Muscle layer of duodenum (tissue), 2 donors: Measurements from ENCODE around the gene ENO2.
"Not testable (repeated sequence)": the region's sequence is repeated elsewhere in the genome, so short reads cannot be mapped to it uniquely, and the experiment has no call there.

Experiments
- H3K27ac ChIP-seq: one replicate; pipeline ENCODE4 v1.7.0; 2013; ENCODE audit warnings: mild to moderate bottlenecking, low read length
- H3K27me3 ChIP-seq: one replicate; pipeline ENCODE4 v1.7.0; 2013; ENCODE audit warnings: low read depth, mild to moderate bottlenecking, control low read depth, low read length
- H3K36me3 ChIP-seq, 2 donors: one replicate each; pipeline ENCODE4 v1.7.0; 2013; ENCODE audit warnings: low read length in 2 of 2, control low read depth in 1 of 2, mild to moderate bottlenecking in 1 of 2; ENCODE audit not compliant: insufficient read depth in 2 of 2, control insufficient read depth in 1 of 2
- H3K4me1 ChIP-seq, 2 donors: one replicate each; pipeline ENCODE4 v1.7.0; 2013; ENCODE audit warnings: low read length in 2 of 2, mild to moderate bottlenecking in 2 of 2, control low read depth in 1 of 2, moderate library complexity in 1 of 2; ENCODE audit not compliant: insufficient read depth in 2 of 2, control insufficient read depth in 1 of 2
- H3K4me3 ChIP-seq, 2 donors: one replicate each; pipeline ENCODE4 v1.7.0; 2013; ENCODE audit warnings: low read length in 2 of 2, low read depth in 1 of 2, mild to moderate bottlenecking in 1 of 2
- H3K9me3 ChIP-seq, 2 donors: one replicate each; pipeline ENCODE4 v1.7.0; 2013; ENCODE audit warnings: low read length in 2 of 2, control low read depth in 1 of 2, mild to moderate bottlenecking in 1 of 2; ENCODE audit not compliant: control insufficient read depth in 1 of 2
- donor health status: healthy.

The ENO2 gene

GRCh38 chr12:6914246-6914946 is at the start of gene ENO2:
Gene ENO2 (plus strand): TSS chr12:6914580. CDS start chr12:6915833, 1,253 bp downstream.
- Histone ChIP-seq H3K4me1 (peaks cover 0 to 12% of the 10 kb centered on the region in 2 donors), H3K27ac (peak within 1 kb of the TSS; percentile 16)

DNA sequence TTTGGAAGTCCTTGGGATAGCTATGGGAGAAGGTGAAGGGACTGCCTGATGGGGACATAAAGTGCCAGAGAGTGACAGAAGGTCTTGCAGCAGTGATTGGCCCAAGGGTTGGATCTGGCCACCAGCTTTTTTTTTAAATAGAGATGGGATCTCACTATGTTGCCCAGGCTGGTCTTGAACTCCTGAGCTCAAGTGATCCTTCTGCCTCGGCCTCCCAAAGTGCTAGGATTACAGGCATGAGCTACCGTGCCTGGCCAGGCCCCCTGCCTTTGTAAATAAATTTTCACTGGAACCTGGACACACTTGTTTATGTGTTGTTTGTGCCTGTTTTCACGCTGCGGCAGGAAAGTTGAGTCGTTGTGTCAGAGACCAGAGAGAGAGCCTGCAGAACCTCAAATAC is 49.1 kb upstream of the ENO2 start:
- H3K36me3 ChIP-seq, result peaks cover 42 to 59% of the 10 kb centered on the region in 2 donors
- H3K27ac ChIP-seq, H3K9me3 ChIP-seq, H3K27me3 ChIP-seq, H3K4me3 ChIP-seq: not testable (repeated sequence)
- peaks cover 9 to 27% of the 10 kb centered on the region in 2 donors for H3K4me1 ChIP-seq

More at GRCh38 chr12:6914246-6914946, at the start of gene ENO2:
- Histone ChIP-seq H3K36me3 (peaks cover 1 to 16% of the 10 kb centered on the region in 2 donors), H3K9me3 (no peaks in the 10 kb centered on the region), H3K27me3 (no peaks in the 10 kb centered on the region), H3K4me3 (peak within 1 kb of the TSS; percentile 64 to 71)

DNA sequence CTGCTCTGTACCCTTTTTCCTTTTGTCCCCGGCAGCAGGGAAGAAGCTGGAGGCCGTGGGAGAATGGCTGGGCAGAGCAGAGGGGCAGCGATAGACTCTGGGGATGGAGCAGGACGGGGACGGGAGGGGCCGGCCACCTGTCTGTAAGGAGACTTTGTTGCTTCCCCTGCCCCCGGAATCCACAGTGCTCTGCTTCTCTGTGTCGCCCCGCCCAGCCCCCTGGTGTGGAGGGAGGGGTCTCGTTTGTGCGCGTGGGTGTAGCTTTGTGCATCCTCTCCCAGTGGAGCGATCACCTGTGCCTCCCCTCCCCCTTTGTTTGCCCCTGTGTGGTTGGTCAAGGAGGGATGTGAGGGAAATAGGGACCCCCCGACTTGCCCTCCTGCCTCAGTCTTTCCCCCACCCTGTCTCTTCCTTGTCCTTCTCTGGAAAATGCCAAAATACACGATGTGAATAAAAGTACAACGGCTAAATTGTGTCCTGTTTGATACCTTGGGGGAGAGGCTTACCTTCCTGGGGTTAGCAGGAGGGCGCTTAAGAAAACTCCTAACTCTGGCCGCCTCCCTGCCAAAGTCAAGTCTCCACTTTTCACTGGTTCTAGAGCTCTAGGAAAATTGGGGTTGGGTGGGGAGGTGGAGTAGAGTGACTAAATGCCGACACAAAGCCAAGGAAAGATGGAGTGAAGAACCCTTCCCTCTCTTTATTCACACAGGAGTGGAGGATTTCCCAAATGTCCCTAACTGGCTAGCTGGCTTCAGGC is 48.0 kb upstream of the ENO2 start:
- Histone ChIP-seq H3K27ac (peak overlapping the region; percentile 82), H3K4me3 (peak overlapping the region; percentile 55 to 81), H3K27me3 (no peaks in the 10 kb centered on the region), H3K9me3 (no peaks in the 10 kb centered on the region), H3K36me3 (peaks cover 38 to 58% of the 10 kb centered on the region in 2 donors), H3K4me1 (peaks cover 10 to 31% of the 10 kb centered on the region in 2 donors)

DNA sequence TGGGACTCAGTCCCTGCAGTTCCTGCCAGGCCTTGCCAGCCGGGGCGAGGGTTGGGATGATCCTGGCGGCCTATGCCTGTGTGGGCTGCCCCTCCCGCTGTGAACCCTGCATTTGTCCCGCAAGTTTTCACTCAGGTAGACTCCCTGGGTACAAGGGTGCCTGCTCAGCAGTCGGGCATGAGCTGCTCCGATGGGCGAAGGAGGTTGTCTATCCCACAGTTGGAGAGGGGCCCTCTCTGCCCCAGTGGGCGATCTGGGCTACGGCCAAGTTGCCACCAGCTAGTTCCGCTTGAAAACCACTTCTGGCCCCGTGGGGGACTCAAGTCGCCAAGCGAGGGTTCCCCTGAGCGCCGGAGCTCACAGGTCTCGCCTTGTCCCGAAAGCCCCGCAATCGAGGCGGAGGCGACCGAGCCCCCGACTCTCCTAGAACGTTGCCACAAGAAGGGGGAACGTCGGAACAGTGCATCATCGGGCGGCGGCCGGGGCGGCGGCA is 47.4 kb upstream of the ENO2 start:
- Histone ChIP-seq H3K27me3 (no peaks in the 10 kb centered on the region), H3K4me3 (peak overlapping the region; percentile 55 to 81), H3K27ac (peak overlapping the region; percentile 82), H3K4me1 (peaks cover 16 to 37% of the 10 kb centered on the region in 2 donors), H3K36me3 (peaks cover 32 to 52% of the 10 kb centered on the region in 2 donors), H3K9me3 (no peaks in the 10 kb centered on the region)

- Histone ChIP-seq H3K9me3 (no peaks in the 10 kb centered on the region), H3K4me1 (peaks cover 19 to 44% of the 10 kb centered on the region in 2 donors), H3K27ac (peak within 1 kb of the TSS; percentile 93), H3K4me3 (peak within 1 kb of the TSS; percentile 81 to 84), H3K36me3 (peaks cover 25 to 45% of the 10 kb centered on the region in 2 donors), H3K27me3 (no peaks in the 10 kb centered on the region)
Observed at GRCh38 chr12:6867413-6868210, 46.8 kb upstream of the ENO2 start, which contains the start of gene TPI1. Gene TPI1 (plus strand): TSS chr12:6867531. CDS start chr12:6867567, 36 bp downstream.

- Histone ChIP-seq H3K4me3 (peak overlapping the region; percentile 81 to 84), H3K9me3 (no peaks in the 10 kb centered on the region), H3K4me1 (peaks cover 19 to 45% of the 10 kb centered on the region in 2 donors), H3K27ac (peak overlapping the region; percentile 93), H3K36me3 (peaks cover 19 to 37% of the 10 kb centered on the region in 2 donors), H3K27me3 (no peaks in the 10 kb centered on the region)
Observed at GRCh38 chr12:6868211-6869048, 46.0 kb upstream of the ENO2 start.

DNA sequence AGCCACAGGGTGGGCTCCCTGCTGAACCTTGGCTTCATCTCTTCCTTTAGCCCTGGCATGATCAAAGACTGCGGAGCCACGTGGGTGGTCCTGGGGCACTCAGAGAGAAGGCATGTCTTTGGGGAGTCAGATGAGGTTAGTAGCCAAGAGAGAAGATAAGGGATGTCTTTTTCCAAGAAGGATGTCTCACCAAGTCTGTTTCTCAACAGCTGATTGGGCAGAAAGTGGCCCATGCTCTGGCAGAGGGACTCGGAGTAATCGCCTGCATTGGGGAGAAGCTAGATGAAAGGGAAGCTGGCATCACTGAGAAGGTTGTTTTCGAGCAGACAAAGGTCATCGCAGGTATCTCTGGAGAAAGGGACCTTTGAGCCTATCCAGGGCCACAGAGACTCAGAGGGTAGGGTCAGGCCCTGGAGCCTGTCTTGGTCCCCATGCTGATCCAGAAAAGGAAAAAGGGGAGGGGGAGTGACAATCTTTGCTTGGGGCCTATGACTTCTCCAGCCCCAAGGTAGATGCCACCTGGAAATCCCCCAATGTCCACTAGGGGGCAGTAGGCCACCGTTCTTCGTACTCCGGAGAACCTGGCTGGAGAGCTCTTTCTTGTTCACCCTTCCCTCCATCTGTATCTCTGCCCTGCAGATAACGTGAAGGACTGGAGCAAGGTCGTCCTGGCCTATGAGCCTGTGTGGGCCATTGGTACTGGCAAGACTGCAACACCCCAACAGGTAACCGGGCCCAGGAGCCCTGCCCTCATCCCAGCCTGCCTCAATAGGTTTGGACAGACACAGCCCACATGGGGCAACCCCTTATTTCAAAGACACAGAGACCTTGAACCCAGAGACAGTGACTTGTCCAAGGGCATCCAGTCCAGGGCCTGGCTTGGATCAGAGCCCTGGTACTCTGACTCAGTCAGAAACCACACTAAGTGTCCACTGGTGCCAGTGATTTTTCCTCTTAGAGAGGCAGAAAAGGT is 45.0 kb upstream of the ENO2 start:
- Histone ChIP-seq H3K27me3 (no peaks in the 10 kb centered on the region), H3K27ac (peak overlapping the region; percentile 93), H3K9me3 (no peaks in the 10 kb centered on the region), H3K36me3 (peaks cover 15 to 28% of the 10 kb centered on the region in 2 donors), H3K4me3 (peak overlapping the region; percentile 81 to 84), H3K4me1 (peaks cover 19 to 47% of the 10 kb centered on the region in 2 donors)

GRCh38 chr12:6870304-6870703 is 44.1 kb upstream of the ENO2 start:
- Histone ChIP-seq H3K4me1 (peaks cover 19 to 48% of the 10 kb centered on the region in 2 donors), H3K36me3 (peaks cover 15 to 19% of the 10 kb centered on the region in 2 donors)
- not testable (repeated sequence) for H3K27me3 ChIP-seq, H3K9me3 ChIP-seq, H3K4me3 ChIP-seq, H3K27ac ChIP-seq

DNA sequence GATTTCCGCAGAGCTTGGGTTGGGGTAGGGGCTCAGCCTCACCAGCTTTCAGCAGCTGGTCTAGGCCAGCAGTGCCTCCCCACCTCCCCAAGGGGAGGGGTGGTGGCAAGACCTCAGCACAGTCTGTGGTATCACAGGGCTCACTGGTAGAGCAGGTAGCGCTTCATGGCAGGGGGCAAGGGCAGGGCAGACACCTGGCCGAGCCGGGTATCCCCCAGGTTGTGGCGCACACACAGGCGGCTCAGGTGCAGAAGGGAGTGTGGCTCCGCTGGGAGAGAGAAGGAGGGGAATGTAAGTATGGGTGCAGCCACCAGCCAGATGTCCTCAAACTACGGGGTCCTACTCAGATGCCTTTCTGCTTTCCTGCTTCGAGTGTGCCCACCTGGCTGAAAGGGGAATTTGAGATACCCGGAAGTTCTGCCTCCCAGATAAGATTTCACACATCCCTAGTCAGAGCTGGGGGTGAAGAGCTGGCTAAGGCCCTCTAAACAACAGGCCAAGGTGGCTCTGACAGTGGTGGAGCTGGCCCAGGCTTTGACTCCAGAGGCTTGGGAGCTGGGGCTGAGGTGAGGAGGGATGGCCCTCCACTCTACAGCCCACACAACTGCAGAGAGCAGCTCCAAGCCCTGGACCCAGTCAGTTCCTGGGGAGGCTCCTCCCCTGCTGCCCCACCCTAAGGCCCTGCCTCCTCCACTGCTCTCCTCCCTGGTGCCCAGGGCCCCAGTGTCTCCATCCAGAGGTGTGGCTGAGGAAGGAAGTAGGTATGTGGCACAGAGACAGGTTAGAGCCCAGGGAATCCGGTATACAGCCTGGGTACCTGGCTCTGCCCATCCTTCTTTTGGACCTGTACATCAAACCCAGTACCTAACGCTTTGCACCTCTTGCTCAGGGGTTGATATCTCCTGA is 43.1 kb upstream of the ENO2 start:
- no peaks in the 10 kb centered on the region for H3K27me3 ChIP-seq
- no peak overlapping the region for H3K27ac ChIP-seq
- H3K4me1 ChIP-seq, result peaks cover 19 to 48% of the 10 kb centered on the region in 2 donors
- H3K4me3 ChIP-seq, result peak overlapping the region; percentile 86 to 97
- H3K9me3 ChIP-seq, result no peaks in the 10 kb centered on the region
- H3K36me3 ChIP-seq, result peaks cover 10 to 11% of the 10 kb centered on the region in 2 donors
